ENCODE measurements around the gene BLID.

Gene BLID

DNA sequence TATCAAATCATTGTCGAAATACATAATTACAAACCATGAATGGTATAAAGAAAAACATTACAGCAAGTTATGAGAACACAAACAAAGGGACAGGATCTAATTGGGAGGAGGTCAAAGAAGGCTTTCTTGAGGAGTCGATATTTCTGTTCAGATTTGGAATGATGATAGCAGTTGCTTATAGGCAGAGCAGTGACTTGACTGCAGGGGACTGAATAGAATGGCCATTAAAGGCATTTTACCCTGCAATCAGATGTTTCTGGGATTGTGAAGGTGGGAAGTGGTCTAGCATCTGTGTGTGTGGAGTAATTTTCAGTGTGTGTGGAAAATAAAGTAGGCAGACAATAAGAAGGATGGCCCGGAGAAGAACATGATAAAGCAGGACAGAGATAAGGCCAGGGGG, 41.0 kb downstream of the BLID start:
- DNase-seq: no peak

DNA sequence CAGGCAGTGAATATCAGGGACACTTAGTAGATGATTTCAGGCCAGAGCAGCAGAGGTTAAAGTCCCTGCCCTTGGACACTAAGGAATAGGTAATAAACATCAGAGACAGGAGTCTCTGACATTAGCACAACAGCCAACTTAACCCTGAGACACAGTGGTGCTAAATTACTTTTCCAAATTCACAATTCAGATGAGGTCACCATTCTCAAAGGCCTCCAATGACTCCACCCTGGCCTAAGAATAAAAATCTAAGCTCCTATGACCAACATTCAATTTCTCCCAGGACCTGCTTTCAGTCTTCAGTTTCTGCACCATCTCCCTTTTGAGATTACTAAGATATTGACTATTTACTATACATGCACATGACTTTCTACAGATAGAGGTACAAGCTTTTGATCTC, 42.0 kb downstream of the BLID start:
- no peak for DNase-seq

DNA sequence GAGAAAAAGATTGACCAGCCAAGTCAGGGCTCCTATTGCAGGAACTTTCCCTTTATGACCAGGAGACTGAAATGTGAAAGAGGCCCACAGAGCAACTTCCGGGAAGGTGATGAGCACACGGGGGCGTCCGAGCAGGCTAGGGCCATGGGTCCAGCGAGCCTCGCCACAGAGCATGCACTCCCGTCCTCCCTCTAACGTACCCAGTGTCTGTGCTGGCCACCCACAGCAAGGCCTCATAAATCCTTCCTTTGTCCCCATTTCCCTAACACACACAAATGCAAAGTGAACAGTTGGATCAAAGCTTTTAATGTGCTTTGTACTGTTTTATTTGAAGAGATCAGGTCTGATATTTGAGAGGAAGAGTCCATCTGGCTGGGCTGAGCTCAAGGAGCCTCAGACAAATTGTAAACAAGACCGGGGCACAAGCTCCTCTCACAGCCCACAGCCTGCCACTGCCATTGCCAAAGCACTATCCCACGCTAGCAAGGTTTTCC, 44.3 kb downstream of the BLID start:
- DNase-seq: no peak

DNA sequence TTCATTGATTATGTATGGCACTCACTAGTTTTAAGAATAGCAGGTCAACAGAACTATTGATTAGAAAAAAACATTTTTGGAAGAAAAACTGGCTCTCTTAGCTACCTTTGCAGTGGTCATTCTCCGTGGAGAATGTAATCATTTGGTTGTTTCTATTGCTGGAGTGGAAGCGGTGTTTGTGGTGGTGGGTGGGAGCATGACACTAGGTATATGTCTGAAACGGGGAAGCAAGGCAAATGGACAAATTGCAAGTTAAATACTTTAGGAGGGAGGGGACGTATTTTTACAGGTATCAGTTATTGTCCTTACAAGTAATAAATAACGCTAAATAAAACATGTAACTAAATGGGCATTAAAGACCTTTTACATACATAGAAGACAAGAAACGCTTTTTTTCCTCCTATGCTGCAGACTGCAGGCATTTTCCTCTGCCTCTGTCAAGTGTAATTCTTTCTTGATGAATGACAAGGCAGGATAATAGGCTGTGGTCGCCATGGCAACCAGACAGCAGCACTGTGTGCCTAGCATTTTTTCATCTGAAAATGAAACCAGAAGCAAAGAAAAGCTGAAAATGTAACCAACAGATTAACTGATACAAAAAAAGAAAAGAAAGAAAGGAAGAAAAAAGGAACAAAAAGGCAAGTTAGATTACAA, 46.2 kb downstream of the BLID start:
- no peak for DNase-seq

DNA sequence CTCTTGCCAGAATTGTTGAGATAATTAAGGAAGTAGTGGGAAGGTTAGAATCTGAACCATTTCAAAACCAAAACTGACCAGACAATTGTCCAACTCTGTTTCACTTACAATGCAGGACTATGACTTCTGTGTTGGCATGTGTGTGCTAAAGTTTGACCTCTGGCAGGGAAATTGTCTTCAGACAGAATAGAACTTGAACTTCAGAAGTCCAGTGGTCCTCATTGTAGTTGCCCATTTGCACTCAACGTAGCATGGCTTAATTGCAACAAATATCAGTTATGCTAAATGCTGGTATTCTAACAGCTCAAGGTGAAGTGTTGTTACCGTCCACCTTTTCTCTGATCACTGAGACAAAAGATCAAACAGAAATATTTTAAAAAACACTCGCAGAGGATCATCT, 47.2 kb downstream of the BLID start:
- DNase-seq: no peak

DNA sequence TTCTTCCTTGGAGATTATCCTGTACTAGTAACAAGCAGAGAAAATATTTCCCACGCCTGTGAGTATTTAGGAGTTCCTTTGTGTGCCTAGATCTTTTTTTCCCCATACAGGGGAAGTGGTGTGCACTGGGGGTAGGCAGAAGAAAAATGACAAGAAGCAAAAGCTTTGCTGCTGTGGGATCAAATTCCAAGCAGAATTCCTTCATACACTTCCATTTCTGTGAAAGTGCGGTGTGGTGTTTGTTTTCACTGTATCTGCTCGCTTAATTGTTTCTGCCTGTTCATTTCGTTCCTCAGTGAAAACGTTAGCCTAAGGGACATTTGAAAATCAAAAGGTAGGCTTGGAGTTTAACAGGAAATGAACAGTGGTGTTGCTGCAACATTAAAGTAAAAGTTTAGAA, 47.9 kb downstream of the BLID start:
- no peak for DNase-seq

All from bone marrow (tissue), 2 donors.